Measurements from ENCODE around the gene WNT9A. TPM values are rescaled to one million over a fixed set of nuclear protein-coding genes. Genes with fewer than 3 reads are reported as not detected.

WNT9A gene
- total RNA-seq, 1 donor from 2014 or later = 13.8 TPM

DNA sequence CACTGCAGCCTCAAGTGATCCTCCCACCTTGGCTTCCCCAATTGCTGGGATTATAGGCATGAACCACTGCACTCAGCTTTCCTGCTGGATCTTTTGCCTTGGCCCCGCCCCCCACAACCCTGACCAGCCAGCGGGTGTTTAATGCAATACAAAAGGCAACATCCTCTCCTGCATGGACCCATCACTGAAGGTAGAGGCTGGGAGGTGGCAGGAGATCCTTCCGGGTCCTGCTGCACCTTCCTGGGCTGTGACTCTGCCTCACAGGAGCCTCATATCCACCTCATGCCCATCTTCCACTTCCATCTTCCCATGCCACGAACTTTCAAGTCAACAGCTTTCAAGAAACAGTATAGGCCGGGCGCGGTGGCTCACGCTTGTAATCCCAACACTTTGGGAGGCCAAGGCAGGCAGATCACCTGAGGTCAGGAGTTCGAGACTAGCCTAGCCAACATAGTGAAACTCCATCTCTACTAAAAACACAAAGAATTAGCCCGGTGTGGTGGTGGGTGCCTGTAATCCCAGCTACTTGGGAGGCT lies 11.7 kb upstream of the WNT9A start:
- H3K27me3 Mint-ChIP-seq (ENCODE audit: unreplicated experiment) = peaks cover 3% of the 10 kb centered on the region

DNA sequence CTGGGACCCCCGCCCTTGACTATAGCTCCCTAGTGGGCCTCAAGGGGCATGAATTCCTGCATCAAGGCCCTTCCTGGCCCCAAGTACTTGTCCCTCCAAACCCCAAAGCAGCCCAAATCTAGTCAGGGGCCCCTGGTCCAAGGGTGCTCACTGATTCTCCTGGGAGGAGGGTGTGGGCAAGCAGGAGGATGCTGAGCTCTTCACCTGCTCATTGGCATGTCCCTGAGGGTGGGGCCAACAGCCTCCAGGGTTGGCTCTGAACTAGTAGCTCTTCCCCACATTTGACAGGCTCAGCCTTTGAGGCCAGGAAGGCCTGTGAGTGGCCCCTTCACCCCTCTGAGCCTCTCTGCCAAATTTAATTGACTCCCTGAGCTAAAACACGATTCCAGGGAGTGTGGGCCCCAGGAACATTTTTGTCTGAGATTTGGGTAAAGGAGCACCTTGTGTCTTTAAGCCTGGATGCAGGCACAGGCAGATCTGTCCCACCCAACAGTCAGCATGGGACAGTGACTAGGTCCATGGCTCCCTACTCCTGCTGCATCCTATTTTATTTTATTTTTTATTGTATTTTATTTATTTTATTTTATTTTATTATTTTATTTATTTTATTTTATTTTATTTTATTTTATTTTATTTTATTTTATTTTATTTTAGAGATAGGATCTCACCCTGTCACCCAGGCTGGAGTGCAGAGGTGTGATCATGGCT lies 11.0 kb upstream of the WNT9A start:
- Mint-ChIP-seq H3K4me1 (ENCODE audit: low read depth, unreplicated experiment) (no peaks in the 10 kb centered on the region), H3K4me3 (ENCODE audit: unreplicated experiment) (no peak overlapping the region), H3K36me3 (ENCODE audit: unreplicated experiment) (peaks cover 23% of the 10 kb centered on the region), H3K9me3 (ENCODE audit: unreplicated experiment) (peaks cover 7% of the 10 kb centered on the region), H3K27ac (ENCODE audit: unreplicated experiment) (no peak overlapping the region), H3K27me3 (ENCODE audit: unreplicated experiment) (peaks cover 3% of the 10 kb centered on the region)
- TF ChIP-seq CTCF (IDR thresholded peaks at IDR 0.05; ENCODE audit: partially characterized antibody, unreplicated experiment) = no peak
- DNase-seq = no peak

More for the DNA sequence above, 11.7 kb upstream of the WNT9A start:
- H3K36me3 Mint-ChIP-seq (ENCODE audit: unreplicated experiment) = peaks cover 20% of the 10 kb centered on the region
- no peak overlapping the region for H3K27ac Mint-ChIP-seq (ENCODE audit: unreplicated experiment)
- no peak for DNase-seq
- no peaks in the 10 kb centered on the region for H3K4me1 Mint-ChIP-seq (ENCODE audit: low read depth, unreplicated experiment)
- no peak for TF ChIP-seq CTCF (IDR thresholded peaks at IDR 0.05; ENCODE audit: partially characterized antibody, unreplicated experiment)
- H3K9me3 Mint-ChIP-seq (ENCODE audit: unreplicated experiment) = peaks cover 6% of the 10 kb centered on the region
- H3K4me3 Mint-ChIP-seq (ENCODE audit: unreplicated experiment) = no peak overlapping the region

DNA sequence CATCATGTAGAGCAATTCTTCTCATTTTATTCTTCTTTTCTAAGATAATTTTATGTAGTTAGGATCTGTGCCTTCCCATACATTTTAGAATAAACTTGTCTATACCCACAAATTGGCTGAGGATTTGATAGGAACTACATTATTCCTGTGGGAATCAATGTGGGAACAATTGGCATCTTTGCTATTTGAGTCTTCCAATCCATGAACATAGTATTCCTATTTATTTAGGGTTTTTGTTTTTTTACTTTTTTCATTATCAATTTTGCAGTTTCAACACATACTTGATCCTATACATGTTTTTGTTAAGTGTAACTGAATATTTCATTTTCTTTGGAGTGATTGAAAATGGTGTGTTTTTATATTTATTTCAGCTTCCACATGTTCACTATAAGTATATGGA lies 8.1 kb upstream of the WNT9A start:
- Mint-ChIP-seq H3K4me3 (ENCODE audit: unreplicated experiment) (no peak overlapping the region), H3K27ac (ENCODE audit: unreplicated experiment) (no peak overlapping the region), H3K4me1 (ENCODE audit: low read depth, unreplicated experiment) (peaks cover 6% of the 10 kb centered on the region), H3K9me3 (ENCODE audit: unreplicated experiment) (peaks cover 10% of the 10 kb centered on the region), H3K27me3 (ENCODE audit: unreplicated experiment) (peaks cover 8% of the 10 kb centered on the region), H3K36me3 (ENCODE audit: unreplicated experiment) (peaks cover 27% of the 10 kb centered on the region)
- TF ChIP-seq CTCF (IDR thresholded peaks at IDR 0.05; ENCODE audit: partially characterized antibody, unreplicated experiment) = no peak
- no peak for DNase-seq

GRCh38 chr1:227954163-227954850 lies 6.6 kb upstream of the WNT9A start:
- peaks cover 8% of the 10 kb centered on the region for H3K27me3 Mint-ChIP-seq (ENCODE audit: unreplicated experiment)

More at GRCh38 chr1:227954163-227954850, 6.6 kb upstream of the WNT9A start:
- H3K4me1 Mint-ChIP-seq (ENCODE audit: low read depth, unreplicated experiment) = peaks cover 6% of the 10 kb centered on the region
- peaks cover 10% of the 10 kb centered on the region for H3K9me3 Mint-ChIP-seq (ENCODE audit: unreplicated experiment)
- DNase-seq = no peak
- no peak for TF ChIP-seq CTCF (IDR thresholded peaks at IDR 0.05; ENCODE audit: partially characterized antibody, unreplicated experiment)
- H3K36me3 Mint-ChIP-seq (ENCODE audit: unreplicated experiment) = peaks cover 27% of the 10 kb centered on the region
- H3K27ac Mint-ChIP-seq (ENCODE audit: unreplicated experiment) = no peak overlapping the region
- no peak overlapping the region for H3K4me3 Mint-ChIP-seq (ENCODE audit: unreplicated experiment)

Measured in glutamatergic neuron (in vitro differentiated cells).